Nephron progenitor cell (in vitro differentiated cells): ENCODE results near the gene TMEM132C.

Experiments
- DNase-seq: peaks from one replicate; pipeline ENCODE4 v3.0.0; 2021
- H3K27ac Mint-ChIP-seq: 2 replicates; pipeline ENCODE4 v1.8.0; 2021; ENCODE audit warnings: mild to moderate bottlenecking, moderate library complexity, mixed read lengths
- H3K27me3 Mint-ChIP-seq: 2 replicates; pipeline ENCODE4 v1.8.0; 2021; ENCODE audit warnings: mild to moderate bottlenecking, low read depth, mixed read lengths; ENCODE audit not compliant: poor library complexity
- H3K36me3 Mint-ChIP-seq: 2 replicates; pipeline ENCODE4 v1.8.0; 2021; ENCODE audit warnings: low read depth, mixed read lengths
- H3K4me1 Mint-ChIP-seq: 2 replicates; pipeline ENCODE4 v1.8.0; 2021; ENCODE audit warnings: mixed read lengths
- H3K4me3 Mint-ChIP-seq: 2 replicates; pipeline ENCODE4 v1.8.0; 2021; ENCODE audit warnings: mild to moderate bottlenecking, moderate library complexity, mixed read lengths
- H3K9me3 Mint-ChIP-seq: 2 replicates; pipeline ENCODE4 v1.8.0; 2021; ENCODE audit warnings: mild to moderate bottlenecking, moderate library complexity, mixed read lengths
- TF ChIP-seq, protein P1 (sequence below): fragments of 200-600 bp; sonication (generic); IDR thresholded peaks from 2 replicates; pipeline ENCODE4 v1.5.0; 2021; ENCODE audit warnings: antibody characterized with exemption

The TMEM132C gene

DNA sequence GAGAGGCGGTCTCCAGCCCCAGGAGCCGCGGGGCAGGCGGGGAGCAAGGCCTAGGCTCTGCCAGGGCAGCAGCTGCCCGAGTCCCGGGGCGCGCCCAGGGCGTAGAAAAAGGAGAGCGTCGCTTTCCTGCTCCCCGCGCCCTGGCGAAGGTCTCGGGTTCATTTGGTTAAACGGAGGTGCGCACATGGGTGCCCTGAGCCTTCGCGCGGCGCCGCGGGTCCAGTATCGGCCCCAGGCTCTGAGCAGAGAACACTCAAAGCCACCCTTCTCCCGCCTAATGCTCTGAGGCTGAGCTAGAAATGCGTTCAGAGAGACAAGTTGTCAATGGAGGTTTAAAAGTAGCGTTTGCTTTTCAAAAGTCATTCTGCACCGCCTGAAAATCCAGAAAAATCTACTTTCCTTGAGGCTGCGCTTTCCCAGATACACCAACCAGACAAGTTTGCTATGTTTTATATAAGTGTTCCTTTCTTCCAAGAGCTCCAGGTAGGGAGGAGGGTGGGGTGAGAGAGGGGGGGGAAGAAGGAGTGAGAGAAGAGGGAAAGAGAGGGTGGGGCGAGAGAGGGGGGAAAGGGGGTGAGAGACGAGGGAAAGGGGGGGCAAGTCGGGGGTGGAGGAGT, 1.5 kb downstream of the TMEM132C start:
- H3K27ac Mint-ChIP-seq: no peak overlapping the region
- peaks cover 6% of the 10 kb centered on the region for H3K27me3 Mint-ChIP-seq
- TF ChIP-seq, protein P1, sequence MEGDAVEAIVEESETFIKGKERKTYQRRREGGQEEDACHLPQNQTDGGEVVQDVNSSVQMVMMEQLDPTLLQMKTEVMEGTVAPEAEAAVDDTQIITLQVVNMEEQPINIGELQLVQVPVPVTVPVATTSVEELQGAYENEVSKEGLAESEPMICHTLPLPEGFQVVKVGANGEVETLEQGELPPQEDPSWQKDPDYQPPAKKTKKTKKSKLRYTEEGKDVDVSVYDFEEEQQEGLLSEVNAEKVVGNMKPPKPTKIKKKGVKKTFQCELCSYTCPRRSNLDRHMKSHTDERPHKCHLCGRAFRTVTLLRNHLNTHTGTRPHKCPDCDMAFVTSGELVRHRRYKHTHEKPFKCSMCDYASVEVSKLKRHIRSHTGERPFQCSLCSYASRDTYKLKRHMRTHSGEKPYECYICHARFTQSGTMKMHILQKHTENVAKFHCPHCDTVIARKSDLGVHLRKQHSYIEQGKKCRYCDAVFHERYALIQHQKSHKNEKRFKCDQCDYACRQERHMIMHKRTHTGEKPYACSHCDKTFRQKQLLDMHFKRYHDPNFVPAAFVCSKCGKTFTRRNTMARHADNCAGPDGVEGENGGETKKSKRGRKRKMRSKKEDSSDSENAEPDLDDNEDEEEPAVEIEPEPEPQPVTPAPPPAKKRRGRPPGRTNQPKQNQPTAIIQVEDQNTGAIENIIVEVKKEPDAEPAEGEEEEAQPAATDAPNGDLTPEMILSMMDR: no peak
- H3K4me3 Mint-ChIP-seq: peak overlapping the region; percentile 87
- H3K36me3 Mint-ChIP-seq: peaks cover 32% of the 10 kb centered on the region
- peak; percentile 42 for DNase-seq
- H3K9me3 Mint-ChIP-seq: peaks cover 32% of the 10 kb centered on the region
- H3K4me1 Mint-ChIP-seq: peaks cover 48% of the 10 kb centered on the region

DNA sequence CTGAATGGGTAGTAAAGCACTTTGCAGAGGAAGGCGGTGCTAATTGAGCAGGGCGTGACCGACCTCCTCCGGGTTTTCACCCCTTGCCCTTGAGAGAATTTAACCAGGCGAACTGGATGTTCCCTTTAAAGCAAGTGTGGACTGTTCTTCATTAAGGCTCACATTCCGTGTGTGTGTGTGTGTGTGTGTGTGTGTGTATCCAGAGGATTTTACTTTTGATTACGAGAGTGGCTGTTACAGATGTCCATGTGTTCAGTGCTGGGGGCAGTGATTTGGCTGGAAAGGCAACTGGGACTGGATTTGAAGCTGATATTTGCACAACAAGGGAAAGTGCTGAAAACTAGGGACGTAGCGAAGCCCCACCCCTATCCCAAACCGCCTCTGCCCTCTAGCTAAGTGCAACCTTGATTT, 2.2 kb downstream of the TMEM132C start:
- Mint-ChIP-seq H3K4me1 (peaks cover 48% of the 10 kb centered on the region), H3K9me3 (peaks cover 32% of the 10 kb centered on the region), H3K27ac (peak overlapping the region; percentile 94), H3K36me3 (peaks cover 32% of the 10 kb centered on the region), H3K4me3 (peak overlapping the region; percentile 87), H3K27me3 (peaks cover 7% of the 10 kb centered on the region)
- DNase-seq: peak; percentile 38
- TF ChIP-seq, protein P1: no peak

DNA sequence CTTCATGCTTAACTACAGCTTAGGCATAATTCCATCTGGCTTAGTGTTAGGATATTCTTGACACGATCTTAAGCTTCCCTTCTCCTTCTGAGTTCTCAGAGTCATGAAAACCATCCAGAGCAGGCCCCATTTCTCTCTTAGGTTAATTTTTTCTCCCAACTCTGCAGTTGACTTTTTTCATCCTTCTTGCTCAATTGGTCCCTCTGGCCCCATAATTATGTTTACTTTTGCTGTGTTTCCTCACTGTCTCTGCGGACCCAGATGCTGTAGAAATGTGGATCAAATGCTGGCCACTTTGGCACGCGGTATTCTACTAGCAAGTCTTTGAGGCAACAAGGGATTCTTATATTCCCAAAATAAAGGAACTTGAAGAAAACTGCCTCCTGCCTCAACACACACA, 9.5 kb downstream of the TMEM132C start:
- peaks cover 100% of the 10 kb centered on the region for H3K36me3 Mint-ChIP-seq
- H3K9me3 Mint-ChIP-seq: peaks cover 85% of the 10 kb centered on the region
- TF ChIP-seq, protein P1: no peak
- no peak overlapping the region for H3K4me3 Mint-ChIP-seq
- H3K27me3 Mint-ChIP-seq: peaks cover 4% of the 10 kb centered on the region
- peak overlapping the region; percentile 90 for H3K27ac Mint-ChIP-seq
- H3K4me1 Mint-ChIP-seq: peaks cover 24% of the 10 kb centered on the region
- DNase-seq: no peak

DNA sequence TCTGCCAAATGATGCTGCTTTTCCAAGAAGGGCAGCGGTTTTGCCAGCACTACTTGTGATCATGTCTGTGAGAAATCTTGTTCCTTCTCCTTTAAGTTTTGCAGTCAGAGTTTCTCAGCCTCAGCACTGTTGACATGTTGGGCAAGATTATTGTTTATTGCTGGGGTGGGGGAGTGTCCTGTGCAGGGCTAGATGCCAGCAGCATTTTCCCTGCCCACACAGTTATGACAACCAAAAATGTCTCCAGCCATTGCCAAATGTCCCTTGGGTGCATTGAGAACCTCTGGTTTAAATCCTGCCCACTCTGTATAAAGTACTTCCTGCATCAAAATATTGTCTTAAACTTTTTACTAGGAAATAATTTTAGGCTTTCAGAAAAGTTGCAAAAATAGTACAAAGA, 20.0 kb downstream of the TMEM132C start:
- Mint-ChIP-seq H3K36me3 (peaks cover 23% of the 10 kb centered on the region), H3K27ac (peak overlapping the region; percentile 77), H3K4me1 (peaks cover 57% of the 10 kb centered on the region), H3K4me3 (no peak overlapping the region), H3K27me3 (peaks cover 3% of the 10 kb centered on the region), H3K9me3 (peaks cover 21% of the 10 kb centered on the region)
- TF ChIP-seq, protein P1: no peak
- no peak for DNase-seq

DNA sequence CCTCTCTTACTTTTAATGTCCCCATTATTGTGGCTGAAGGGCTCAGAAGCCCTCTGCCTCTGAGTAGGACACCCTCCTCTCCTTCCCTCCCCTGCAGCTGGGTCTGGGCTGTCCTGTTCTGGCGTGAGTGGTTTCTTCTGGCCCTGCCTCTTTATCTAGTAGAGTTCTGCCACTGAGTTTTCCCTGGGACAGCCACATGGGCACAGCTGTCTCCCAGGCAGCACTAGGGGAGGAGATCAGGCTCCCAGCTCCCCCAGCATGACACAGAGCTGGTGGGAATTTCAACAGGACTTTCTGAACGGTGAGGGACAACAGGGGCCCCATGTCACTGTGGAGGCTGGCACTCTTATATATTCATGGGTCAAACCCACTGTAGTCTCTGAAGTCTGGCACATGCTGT, 21.4 kb downstream of the TMEM132C start:
- H3K4me1 Mint-ChIP-seq: peaks cover 69% of the 10 kb centered on the region
- peaks cover 3% of the 10 kb centered on the region for H3K27me3 Mint-ChIP-seq
- no peak for DNase-seq
- H3K36me3 Mint-ChIP-seq: peaks cover 9% of the 10 kb centered on the region
- peak overlapping the region; percentile 47 for H3K27ac Mint-ChIP-seq
- TF ChIP-seq, protein P1: no peak
- H3K9me3 Mint-ChIP-seq: peaks cover 7% of the 10 kb centered on the region
- peak overlapping the region; percentile 15 for H3K4me3 Mint-ChIP-seq

DNA sequence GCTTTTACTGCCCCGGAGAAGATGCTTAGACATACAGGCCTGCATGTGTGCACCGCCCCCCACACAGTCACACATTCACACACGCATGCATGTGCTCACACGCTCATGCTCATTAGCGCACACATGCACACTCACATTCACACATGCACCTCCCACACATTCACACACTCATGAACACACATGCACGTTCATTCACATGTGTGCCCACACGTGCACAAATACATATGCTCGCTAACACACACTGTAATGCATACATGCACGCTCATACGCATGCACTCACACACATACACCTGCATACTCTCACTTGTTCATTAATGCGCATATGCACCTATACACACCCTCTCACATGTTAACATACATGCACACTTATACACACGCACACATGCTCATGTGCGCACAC, 21.9 kb downstream of the TMEM132C start:
- H3K27me3 Mint-ChIP-seq: peaks cover 3% of the 10 kb centered on the region
- DNase-seq: no peak
- H3K4me1 Mint-ChIP-seq: peaks cover 74% of the 10 kb centered on the region
- H3K36me3 Mint-ChIP-seq: peaks cover 4% of the 10 kb centered on the region
- H3K9me3 Mint-ChIP-seq: peaks cover 2% of the 10 kb centered on the region
- no peak overlapping the region for H3K4me3 Mint-ChIP-seq
- TF ChIP-seq, protein P1: no peak
- peak overlapping the region; percentile 85 for H3K27ac Mint-ChIP-seq
